ENCODE results near the gene MRPL27. TPM values are rescaled to one million over a fixed set of nuclear protein-coding genes. Genes with fewer than 3 reads are reported as not detected.

The MRPL27 gene
- total RNA-seq, 2 donors from 2014 or later, result 38.2 to 40.1 TPM

DNA sequence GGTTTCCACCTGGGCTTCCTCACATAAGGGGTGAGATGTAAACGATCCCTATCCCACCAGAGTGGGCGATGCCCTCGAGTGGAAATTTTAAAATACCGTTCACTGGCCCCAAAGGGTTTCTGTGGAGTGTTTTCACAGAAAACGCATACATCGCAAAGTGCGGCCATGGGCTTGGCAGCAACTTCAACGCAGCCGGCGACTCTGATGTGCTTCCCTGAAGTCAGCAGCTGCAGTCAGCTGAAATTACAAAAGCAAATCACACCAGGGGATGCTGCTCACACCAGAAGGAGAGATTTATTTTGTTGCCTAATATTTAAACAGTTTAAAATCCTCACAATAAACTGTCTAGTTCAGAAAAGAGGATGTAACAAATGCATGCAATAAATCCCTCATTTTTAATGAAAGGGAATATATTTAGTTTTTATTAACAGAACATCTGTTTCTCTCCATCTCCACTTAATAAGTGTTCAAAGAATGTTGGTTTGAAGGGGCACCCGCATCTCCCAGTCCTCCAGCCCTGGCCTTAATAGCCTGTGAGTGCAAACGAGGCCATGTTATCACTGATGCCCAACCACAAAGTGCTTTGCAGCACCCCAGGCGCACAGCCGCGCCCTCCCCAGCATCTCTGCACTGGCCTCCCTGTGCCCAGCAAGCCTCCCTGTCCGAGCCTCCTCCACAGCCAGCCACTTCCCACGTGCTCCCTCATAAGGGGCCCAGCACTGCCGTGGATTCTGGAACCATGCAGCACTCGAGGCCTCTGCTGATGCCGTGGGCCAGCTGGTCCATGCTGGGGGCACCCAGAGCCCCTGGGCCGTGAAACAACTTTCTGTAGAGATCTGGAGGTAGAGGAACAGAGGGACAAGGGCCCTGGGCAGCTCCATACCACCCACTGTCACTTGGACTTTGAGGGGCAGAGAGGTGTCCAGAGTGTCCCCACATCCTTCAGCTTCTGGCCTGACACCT lies 44.3 kb downstream of the MRPL27 start:
- intact Hi-C loops (cut with DNase I), result no loop called here
- peak; percentile 58 for DNase-seq (ENCODE audit: low spot score)

DNA sequence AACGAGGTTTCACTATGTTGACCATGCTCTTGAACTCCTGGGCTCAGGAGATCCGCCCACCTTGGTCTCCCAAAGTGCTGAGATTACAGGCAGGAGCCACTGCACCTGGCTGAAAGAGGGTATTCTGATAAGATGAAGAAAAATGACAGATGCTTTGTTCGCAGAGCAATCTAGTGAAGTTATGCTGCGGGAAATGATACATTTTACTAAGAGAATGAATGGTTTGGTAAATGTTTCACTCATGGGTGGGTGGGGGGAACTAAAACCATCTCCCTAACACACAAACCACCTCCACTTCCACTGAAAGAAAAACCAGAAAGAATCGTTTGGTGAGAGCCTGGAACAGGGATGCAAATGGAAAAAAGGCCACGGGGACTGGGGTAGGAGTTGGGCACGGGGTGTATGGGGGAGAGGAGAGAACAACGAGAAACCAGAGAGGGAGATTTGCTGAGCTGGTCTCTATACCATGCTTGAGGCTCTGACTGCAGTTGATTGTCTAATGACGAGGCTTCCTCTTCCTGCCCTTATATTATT lies 46.1 kb downstream of the MRPL27 start:
- intact Hi-C loops (cut with DNase I), result no loop called here
- DNase-seq (ENCODE audit: low spot score), result peak; percentile 34

DNA sequence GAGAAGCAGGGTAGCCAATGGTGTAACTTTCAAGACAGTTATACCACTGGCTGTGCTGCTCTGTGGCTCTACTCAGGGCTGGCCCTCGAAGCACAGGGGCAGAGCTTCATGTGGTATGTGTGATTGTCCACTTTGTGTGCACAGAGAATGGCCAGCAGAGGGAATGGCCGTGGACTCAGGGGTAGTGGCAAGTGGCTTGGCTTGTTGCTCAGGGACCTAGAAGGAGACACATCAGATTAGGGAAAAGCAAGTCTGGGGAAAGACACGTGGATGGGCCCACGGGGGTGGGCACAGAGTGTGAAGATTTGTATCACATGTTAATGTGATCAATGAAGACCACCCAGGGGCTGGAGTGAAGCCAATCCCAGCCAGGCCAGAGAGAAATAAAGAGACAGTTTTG lies 47.1 kb downstream of the MRPL27 start:
- intact Hi-C loops (cut with DNase I), result no loop called here
- peak; percentile 40 for DNase-seq (ENCODE audit: low spot score)

GRCh38 chr17:50323060-50323459 lies 49.9 kb downstream of the MRPL27 start:
- intact Hi-C loops (cut with DNase I), result no loop called here
- no peak for DNase-seq (ENCODE audit: low spot score)

DNA sequence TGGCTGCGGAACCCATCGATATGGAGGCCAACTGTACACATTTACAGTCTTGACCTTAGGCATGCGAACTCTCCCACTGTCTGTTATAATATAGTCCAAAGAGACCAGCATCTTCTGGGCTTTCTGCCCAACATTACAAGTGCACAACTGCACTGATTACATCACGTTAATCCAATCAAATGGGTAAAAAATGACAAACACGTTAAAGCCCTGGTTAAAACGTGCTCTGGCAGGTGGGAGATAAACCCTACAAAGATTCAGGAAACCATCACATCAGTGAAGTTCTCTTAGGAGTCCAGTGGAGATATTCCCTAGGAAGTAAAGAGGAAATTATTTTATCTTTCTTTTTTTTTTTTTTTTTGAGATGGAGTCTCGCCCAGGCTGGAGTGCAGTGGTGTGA lies 50.7 kb downstream of the MRPL27 start:
- no peak for DNase-seq (ENCODE audit: low spot score)
- intact Hi-C loops (cut with DNase I), result no loop called here

DNA sequence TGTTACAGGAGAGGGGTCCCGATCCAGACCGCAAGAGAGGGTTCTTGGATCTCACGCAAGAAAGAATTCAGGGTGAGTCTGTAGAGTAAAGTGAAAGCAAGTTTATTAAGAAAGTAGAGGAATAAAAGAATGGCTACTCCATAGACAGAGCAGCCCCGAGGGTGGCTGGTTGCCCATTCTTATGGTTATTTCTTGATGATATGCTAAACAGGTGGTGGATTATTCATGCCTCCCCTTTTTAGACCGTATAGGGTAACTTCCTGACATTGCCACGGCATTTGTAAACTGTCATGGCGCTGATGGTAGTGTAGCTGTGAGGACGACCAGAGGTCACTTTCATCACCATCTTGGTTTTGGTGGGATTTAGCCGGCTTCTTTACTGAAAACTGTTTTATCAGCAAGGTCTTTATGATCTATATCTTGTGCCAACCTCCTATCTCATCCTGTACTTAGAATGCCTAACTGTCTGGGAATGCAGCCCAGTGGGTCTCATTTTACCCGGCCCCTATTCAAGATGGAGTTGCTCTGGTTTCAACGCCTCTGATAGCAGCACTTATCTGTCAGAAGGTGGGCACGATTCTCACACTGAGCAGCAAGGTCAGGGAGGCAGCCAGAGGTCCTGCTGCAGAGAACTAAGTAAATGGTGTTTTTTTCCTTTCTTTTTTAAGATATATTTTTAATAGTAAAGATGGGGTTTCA lies 53.5 kb downstream of the MRPL27 start:
- intact Hi-C loops (cut with DNase I), result no loop called here

GRCh38 chr17:50318501-50319285 lies 54.3 kb downstream of the MRPL27 start:
- DNase-seq (ENCODE audit: low spot score), result peak; percentile 53
- intact Hi-C loops (cut with DNase I), result no loop called here

More for the DNA sequence above, 53.5 kb downstream of the MRPL27 start:
- peak; percentile 17 for DNase-seq (ENCODE audit: low spot score)

Other genes starting within 250 kb of the MRPL27 start
- 1 to 10 TPM; 6.6 to 6.7 TPM for gene SAMD14, start 243.0 kb downstream of the MRPL27 start, total RNA-seq
- 10 to 100 TPM; 51.4 to 53.7 TPM for gene PPP1R9B, start 222.5 kb downstream of the MRPL27 start, total RNA-seq
- gene SGCA, start 207.2 kb downstream of the MRPL27 start, total RNA-seq, result 10 to 100 TPM; 87.9 to 99.0 TPM
- gene COL1A1, start 171.6 kb downstream of the MRPL27 start, total RNA-seq, result 1,000 to 10,000 TPM in 1 of 2 donors, 100 to 1,000 TPM in 1; 456 to 1,821 TPM
- under 1 TPM; 0.33 to 0.60 TPM for gene TMEM92, start 98.7 kb downstream of the MRPL27 start, total RNA-seq
- 10 to 100 TPM; 18.1 to 21.9 TPM for gene XYLT2, start 27.1 kb downstream of the MRPL27 start, total RNA-seq
- gene EME1, start within 50 bp of the MRPL27 start, total RNA-seq, result 1 to 10 TPM in 1 of 2 donors, under 1 TPM in 1; 0.62 to 1.4 TPM
- gene LRRC59, start 24.3 kb upstream of the MRPL27 start, total RNA-seq, result 10 to 100 TPM; 66.1 to 93.6 TPM
- 10 to 100 TPM; 13.9 to 14.9 TPM for gene ACSF2, start 53.0 kb upstream of the MRPL27 start, total RNA-seq
- under 1 TPM in 1 of 2 donors, not detected in 1; 0.46 TPM for gene CHAD, start 95.7 kb upstream of the MRPL27 start, total RNA-seq
- 10 to 100 TPM; 24.9 to 25.4 TPM for gene RSAD1, start 105.7 kb upstream of the MRPL27 start, total RNA-seq
- gene MYCBPAP, start 135.3 kb upstream of the MRPL27 start, total RNA-seq, result under 1 TPM; 0.29 to 0.69 TPM
- gene EPN3, start 159.6 kb upstream of the MRPL27 start, total RNA-seq, result not detected
- gene SPATA20, start 174.0 kb upstream of the MRPL27 start, total RNA-seq, result 10 to 100 TPM; 30.1 to 53.4 TPM
- 1 to 10 TPM; 1.1 to 4.4 TPM for gene CACNA1G, start 187.5 kb upstream of the MRPL27 start, total RNA-seq